CD4-positive, CD25-positive, alpha-beta regulatory T cell (primary cell): ENCODE measurements around the gene CFAP46. TPM values are rescaled to one million over a fixed set of nuclear protein-coding genes. Genes with fewer than 3 reads are reported as not detected.
"Not testable (repeated sequence)": the region's sequence is repeated elsewhere in the genome, so short reads cannot be mapped to it uniquely, and the experiment has no call there.

Experiments used
- ATAC-seq, 2 donors: fragments of 150-1000 bp; cut with Tn5 transposase; one replicate each; pipeline ENCODE4 v1.10.0; 2021; ENCODE audit warnings: low read depth in 2 of 2, moderate number of reproducible peaks in 2 of 2, moderate library complexity in 1 of 2
- DNase-seq, 3 donors: peaks; one replicate each; pipeline versions ENCODE4 v3.0.0 to v3.0.0-alpha.2; 2012 to 2022; ENCODE audit warnings: mixed read lengths in 1 of 3
- H3K27ac ChIP-seq: one replicate; pipeline ENCODE4 v1.7.0; 2013; ENCODE audit warnings: mild to moderate bottlenecking, low read length; ENCODE audit not compliant: insufficient read depth, poor library complexity, severe bottlenecking
- H3K27me3 ChIP-seq: one replicate; pipeline ENCODE4 v1.7.0; 2013; ENCODE audit warnings: low read length; ENCODE audit not compliant: control insufficient read depth, insufficient read depth
- H3K36me3 ChIP-seq: one replicate; pipeline ENCODE4 v1.7.0; 2013; ENCODE audit warnings: mild to moderate bottlenecking, low read length, moderate library complexity; ENCODE audit not compliant: control insufficient read depth, insufficient read depth
- H3K4me1 ChIP-seq: 2 replicates; pipeline ENCODE4 v1.7.0; 2013; ENCODE audit warnings: mild to moderate bottlenecking, low read length; ENCODE audit not compliant: insufficient read depth, control insufficient read depth, poor library complexity, severe bottlenecking
- H3K4me3 ChIP-seq: one replicate; pipeline ENCODE4 v1.7.0; 2013; ENCODE audit warnings: low read depth, mild to moderate bottlenecking, low read length, moderate library complexity
- H3K9me3 ChIP-seq, 2 experiments: 1 replicate in 1 of 2; 2 replicates in 1 of 2; pipeline ENCODE4 v1.7.0; 2013; ENCODE audit warnings: low read length in 2 of 2, mild to moderate bottlenecking in 1 of 2, moderate library complexity in 1 of 2; ENCODE audit not compliant: control insufficient read depth in 2 of 2
- H3K27ac Mint-ChIP-seq, 3 donors: one replicate each; pipeline ENCODE4 v1.8.0; 2020 to 2022; ENCODE audit warnings: mild to moderate bottlenecking in 3 of 3, mixed read lengths in 3 of 3, moderate library complexity in 2 of 3
- H3K27me3 Mint-ChIP-seq: one replicate; pipeline ENCODE4 v1.8.0; 2022; ENCODE audit warnings: mild to moderate bottlenecking, mixed read lengths
- H3K36me3 Mint-ChIP-seq: one replicate; pipeline ENCODE4 v1.8.0; 2020; ENCODE audit warnings: mixed read lengths
- H3K4me1 Mint-ChIP-seq, 4 donors: one replicate each; pipeline ENCODE4 v1.8.0; 2020 to 2022; ENCODE audit warnings: mixed read lengths in 4 of 4, mild to moderate bottlenecking in 1 of 4
- H3K4me3 Mint-ChIP-seq, 4 donors: one replicate each; pipeline ENCODE4 v1.8.0; 2020 to 2022; ENCODE audit warnings: mild to moderate bottlenecking in 4 of 4, mixed read lengths in 4 of 4, moderate library complexity in 3 of 4
- H3K9me3 Mint-ChIP-seq, 7 donors: one replicate each; pipeline ENCODE4 v1.8.0; 2020 to 2022; ENCODE audit warnings: mixed read lengths in 7 of 7, mild to moderate bottlenecking in 3 of 7, moderate library complexity in 2 of 7
- polyA plus RNA-seq, 4 donors: library from polyadenylated mRNA; unstranded; fragments of 300-500 nt; fragmentation: Illumina TruSeq; gene quantifications; one replicate each; pipeline ENCODE4 v1.2.3, GENCODE V29; 2021
- total RNA-seq: library from RNA; stranded (reverse); gene quantifications from one replicate; pipeline ENCODE4 v1.2.3, GENCODE V29; 2022

CFAP46 gene
- total and polyA plus RNA-seq, 5 donors from 2014 or later: not detected

DNA sequence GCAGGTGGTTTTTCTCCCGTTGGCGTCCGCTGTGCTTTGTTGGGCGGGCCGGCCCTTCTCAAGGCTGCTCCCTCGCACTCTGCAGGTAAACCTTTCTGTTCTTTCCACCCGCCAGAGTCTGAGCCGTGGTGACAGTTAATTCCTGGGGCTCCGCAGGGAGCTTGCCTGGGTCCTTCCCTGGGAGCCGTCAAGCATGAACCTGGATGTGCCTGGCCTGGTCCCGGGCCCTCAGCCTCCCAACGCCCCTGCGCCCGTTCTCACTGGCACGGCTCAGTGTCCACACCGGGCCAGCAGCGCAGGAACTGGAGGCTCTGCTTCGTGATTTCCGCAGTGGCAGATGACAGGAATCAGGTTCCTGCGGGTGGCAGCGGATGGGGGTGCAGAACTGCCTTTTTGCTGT is 145.5 kb downstream of the CFAP46 start:
- Histone ChIP-seq H3K36me3 (no peaks in the 10 kb centered on the region), H3K27me3 (no peaks in the 10 kb centered on the region), H3K4me3 (no peak overlapping the region), H3K9me3 (no peaks in the 10 kb centered on the region), H3K27ac (no peak overlapping the region), H3K4me1 (no peaks in the 10 kb centered on the region)
- no peaks in the 10 kb centered on the region for H3K4me1 Mint-ChIP-seq
- DNase-seq: no peak
- H3K4me3 Mint-ChIP-seq: no peak overlapping the region
- H3K27me3 Mint-ChIP-seq: no peaks in the 10 kb centered on the region
- H3K9me3 Mint-ChIP-seq: peaks cover 0 to under 1% (median 0%) of the 10 kb centered on the region in 7 donors
- no peaks in the 10 kb centered on the region for H3K36me3 Mint-ChIP-seq
- ATAC-seq: no peak
- H3K27ac Mint-ChIP-seq: no peak overlapping the region

DNA sequence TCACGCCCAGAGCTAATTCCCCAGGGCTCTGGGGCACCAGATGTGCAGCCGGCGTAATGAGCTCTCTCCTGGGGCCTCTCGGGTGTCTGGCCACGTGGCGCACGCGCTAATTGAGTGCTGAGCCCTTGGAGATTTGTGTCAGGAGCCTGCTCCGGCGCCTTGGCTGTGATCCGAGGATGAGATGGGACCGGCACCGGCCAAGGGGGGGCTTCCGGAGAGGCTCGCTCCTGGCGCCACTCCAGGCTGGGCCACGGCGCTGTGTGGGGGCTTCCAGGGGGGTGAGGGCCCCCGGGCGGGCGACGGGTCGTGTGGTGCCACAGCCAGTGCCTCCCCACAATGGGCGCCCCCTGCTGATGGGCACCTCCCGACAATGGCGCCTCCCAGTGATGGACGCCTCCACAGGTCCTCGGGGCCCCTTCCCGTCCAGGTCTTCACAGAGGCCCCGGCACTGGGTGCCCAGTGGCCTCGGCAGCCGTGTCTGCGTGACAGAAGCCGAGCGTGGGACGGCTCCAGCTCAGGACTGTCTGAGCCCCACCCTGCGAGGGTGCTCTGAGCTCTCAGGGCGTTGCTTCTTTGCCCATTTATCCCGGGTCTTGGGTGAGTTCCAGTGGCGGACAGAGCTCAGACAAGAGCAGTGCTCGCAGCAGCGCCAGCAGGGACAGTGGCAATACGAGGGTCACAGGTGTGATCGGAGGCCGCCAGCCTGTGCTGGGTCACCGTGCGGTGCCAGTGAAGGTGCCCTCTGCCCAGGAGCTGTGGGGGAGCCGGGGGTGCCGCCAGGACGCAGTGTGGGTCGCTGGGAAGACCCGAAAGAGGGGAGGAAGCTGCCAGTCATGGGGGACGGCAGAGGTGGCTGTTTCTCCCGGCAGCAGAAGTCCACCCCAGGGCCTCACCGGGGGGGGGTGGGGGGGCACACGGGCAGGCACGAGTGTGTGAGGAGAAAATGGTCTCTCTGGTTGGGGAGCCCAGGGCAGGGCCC is 148.2 kb downstream of the CFAP46 start:
- DNase-seq: no peak
- no peaks in the 10 kb centered on the region for H3K36me3 ChIP-seq
- no peak overlapping the region for H3K4me3 Mint-ChIP-seq
- no peaks in the 10 kb centered on the region for H3K36me3 Mint-ChIP-seq
- H3K9me3 ChIP-seq: no peaks in the 10 kb centered on the region
- no peak overlapping the region for H3K27ac Mint-ChIP-seq
- H3K4me1 Mint-ChIP-seq: no peaks in the 10 kb centered on the region
- no peak overlapping the region for H3K4me3 ChIP-seq
- no peaks in the 10 kb centered on the region for H3K27me3 ChIP-seq
- no peaks in the 10 kb centered on the region for H3K27me3 Mint-ChIP-seq
- no peaks in the 10 kb centered on the region for H3K9me3 Mint-ChIP-seq
- no peaks in the 10 kb centered on the region for H3K4me1 ChIP-seq
- H3K27ac ChIP-seq: no peak overlapping the region
- ATAC-seq: no peak

DNA sequence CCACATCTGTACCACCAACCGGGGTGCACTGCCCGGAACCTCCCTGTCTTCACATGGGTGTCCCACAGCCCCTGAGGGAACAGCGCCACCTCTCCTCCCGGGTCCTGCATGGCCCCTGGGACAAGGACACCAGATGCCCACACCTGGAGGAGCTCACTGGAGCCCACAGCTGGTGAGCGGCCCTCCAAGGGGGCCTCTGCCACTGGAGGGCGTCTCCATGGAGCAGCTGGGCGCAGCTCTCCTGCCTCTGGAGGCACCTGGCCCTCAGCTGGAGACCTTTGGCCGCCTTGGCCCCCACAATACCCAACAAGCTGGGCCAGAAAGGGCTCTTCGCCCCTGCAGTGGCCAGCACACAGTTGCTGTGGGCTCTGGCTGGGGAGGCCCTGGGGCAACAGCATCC is 149.2 kb downstream of the CFAP46 start:
- no peak for DNase-seq
- H3K4me3 ChIP-seq: no peak overlapping the region
- H3K36me3 ChIP-seq: no peaks in the 10 kb centered on the region
- Mint-ChIP-seq H3K36me3 (no peaks in the 10 kb centered on the region), H3K4me3 (no peak overlapping the region), H3K4me1 (no peaks in the 10 kb centered on the region), H3K27ac (no peak overlapping the region), H3K9me3 (no peaks in the 10 kb centered on the region), H3K27me3 (no peaks in the 10 kb centered on the region)
- ATAC-seq: no peak
- no peaks in the 10 kb centered on the region for H3K27me3 ChIP-seq
- H3K9me3 ChIP-seq: no peaks in the 10 kb centered on the region
- no peaks in the 10 kb centered on the region for H3K4me1 ChIP-seq
- no peak overlapping the region for H3K27ac ChIP-seq

DNA sequence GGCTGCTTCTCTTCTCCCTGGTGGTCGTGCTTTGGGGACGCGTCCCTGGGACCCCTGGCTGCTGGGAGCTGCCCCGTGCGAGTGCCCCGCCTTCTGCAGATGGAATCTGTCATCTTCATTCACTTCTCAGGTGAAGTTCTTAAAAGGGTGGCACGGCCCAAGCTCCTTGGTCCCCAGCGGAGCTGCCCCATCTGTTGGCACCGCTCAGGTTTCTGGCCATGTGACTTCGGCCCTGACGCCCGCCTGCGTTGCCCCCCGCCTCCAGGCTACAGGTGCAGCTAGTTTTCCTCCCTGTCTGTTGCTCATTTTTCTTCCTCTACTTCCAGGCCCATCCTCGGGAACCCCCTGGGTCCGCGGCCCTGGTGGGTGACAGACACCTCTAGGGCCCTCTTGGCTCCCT is 149.6 kb downstream of the CFAP46 start:
- Mint-ChIP-seq H3K9me3 (no peaks in the 10 kb centered on the region), H3K36me3 (no peaks in the 10 kb centered on the region), H3K4me3 (peak overlapping the region in 1 of 4 donors; percentile 51), H3K27ac (no peak overlapping the region), H3K4me1 (no peaks in the 10 kb centered on the region), H3K27me3 (no peaks in the 10 kb centered on the region)
- H3K27me3 ChIP-seq: no peaks in the 10 kb centered on the region
- ATAC-seq (no peak), DNase-seq (no peak)
- H3K36me3 ChIP-seq: no peaks in the 10 kb centered on the region
- no peaks in the 10 kb centered on the region for H3K9me3 ChIP-seq
- no peak overlapping the region for H3K4me3 ChIP-seq
- H3K4me1 ChIP-seq: no peaks in the 10 kb centered on the region
- H3K27ac ChIP-seq: no peak overlapping the region

DNA sequence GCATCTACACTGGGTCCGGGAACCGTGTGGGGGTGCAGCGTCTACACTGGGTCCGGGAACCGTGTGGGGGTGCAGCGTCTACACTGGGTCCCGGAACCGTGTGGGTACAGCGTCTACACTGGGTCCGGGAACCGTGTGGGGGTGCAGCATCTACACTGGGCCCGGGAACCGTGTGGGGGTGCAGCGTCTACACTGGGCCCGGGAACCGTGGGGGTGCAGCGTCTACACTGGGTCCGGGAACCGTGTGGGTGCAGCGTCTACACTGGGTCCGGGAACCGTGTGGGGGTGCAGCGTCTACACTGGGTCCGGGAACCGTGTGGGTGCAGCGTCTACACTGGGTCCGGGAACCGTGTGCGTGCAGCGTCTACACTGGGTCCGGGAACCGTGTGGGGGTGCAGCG is 150.3 kb downstream of the CFAP46 start:
- not testable (repeated sequence) for DNase-seq, H3K36me3 Mint-ChIP-seq, H3K27me3 Mint-ChIP-seq, H3K4me3 ChIP-seq, H3K4me1 Mint-ChIP-seq, H3K9me3 ChIP-seq, H3K4me1 ChIP-seq, H3K4me3 Mint-ChIP-seq, H3K9me3 Mint-ChIP-seq, H3K27ac Mint-ChIP-seq, H3K27me3 ChIP-seq, ATAC-seq, H3K36me3 ChIP-seq, H3K27ac ChIP-seq

DNA sequence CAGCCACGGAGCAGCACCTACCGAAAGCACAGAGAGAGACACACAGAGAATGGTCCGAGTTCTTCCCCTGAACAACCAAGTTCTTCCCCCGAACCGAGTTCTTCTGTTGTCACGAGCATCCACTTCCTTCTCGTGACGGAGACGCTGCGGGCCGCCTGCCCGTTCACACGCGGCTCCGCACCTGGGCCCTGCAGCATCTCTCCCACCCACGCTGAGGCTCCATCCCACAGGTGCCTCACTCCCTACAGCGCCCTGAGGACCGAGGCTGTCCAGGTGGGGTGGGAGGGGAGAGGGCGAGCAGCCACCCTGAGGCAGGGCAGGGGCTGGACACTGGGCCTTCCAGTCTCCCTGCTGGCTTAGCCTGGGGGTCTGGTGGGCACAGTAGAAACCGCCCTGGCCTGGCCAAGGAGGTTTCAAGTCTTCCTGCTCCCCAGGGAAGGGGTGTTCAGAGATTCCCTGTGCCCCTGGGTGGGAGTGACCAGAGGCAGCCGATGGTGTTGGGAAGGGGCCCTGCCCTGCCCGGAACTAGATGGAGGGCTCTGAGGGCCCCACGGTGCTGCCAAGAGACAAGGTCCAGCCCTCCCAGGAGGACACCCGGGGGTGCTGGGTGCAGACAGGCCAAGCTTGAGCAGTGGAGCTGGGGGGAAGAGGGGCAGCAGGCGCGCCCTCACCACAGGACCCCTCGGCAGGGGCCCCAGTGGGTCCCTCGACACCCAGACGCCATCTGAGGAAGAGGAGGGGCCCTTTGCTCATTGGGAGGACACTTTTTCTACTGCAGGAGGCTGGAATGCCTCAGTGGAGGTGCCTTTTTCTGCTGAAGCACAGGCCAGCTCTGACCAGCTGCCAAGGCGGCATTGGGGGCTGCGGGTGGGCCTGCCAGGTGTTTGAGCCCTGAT is 151.2 kb downstream of the CFAP46 start:
- Mint-ChIP-seq H3K36me3 (no peaks in the 10 kb centered on the region), H3K4me1 (no peaks in the 10 kb centered on the region), H3K27ac (no peak overlapping the region), H3K9me3 (no peaks in the 10 kb centered on the region), H3K27me3 (no peaks in the 10 kb centered on the region), H3K4me3 (no peak overlapping the region)
- Histone ChIP-seq H3K27ac (no peak overlapping the region), H3K4me1 (peaks cover 11% of the 10 kb centered on the region), H3K4me3 (no peak overlapping the region), H3K27me3 (no peaks in the 10 kb centered on the region), H3K36me3 (no peaks in the 10 kb centered on the region), H3K9me3 (no peaks in the 10 kb centered on the region)
- ATAC-seq (no peak), DNase-seq (no peak)

DNA sequence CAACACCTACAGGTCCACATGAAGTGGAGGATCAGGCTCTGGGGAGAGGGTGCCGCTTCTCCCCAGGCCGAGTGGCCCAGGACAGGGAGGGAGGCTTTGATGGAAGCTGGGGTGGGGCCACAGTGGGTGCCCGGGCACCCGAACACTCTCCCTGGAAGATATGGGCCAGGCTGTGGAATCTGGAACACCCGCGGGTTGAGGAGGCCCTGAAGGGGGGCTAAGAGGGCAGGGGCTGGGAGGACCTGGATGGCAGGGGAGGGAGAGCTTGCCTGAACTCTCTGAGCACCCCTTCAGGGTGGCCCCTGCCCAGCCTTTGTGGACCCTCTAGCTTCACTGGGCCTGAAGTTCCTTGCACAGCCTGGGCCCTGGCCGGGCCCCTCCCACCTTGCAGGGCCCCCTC is 151.9 kb downstream of the CFAP46 start:
- H3K27ac Mint-ChIP-seq: no peak overlapping the region
- H3K36me3 Mint-ChIP-seq: no peaks in the 10 kb centered on the region
- H3K4me1 Mint-ChIP-seq: no peaks in the 10 kb centered on the region
- DNase-seq: no peak
- no peak overlapping the region for H3K4me3 Mint-ChIP-seq
- no peaks in the 10 kb centered on the region for H3K9me3 Mint-ChIP-seq
- ATAC-seq: no peak
- Histone ChIP-seq H3K4me1 (peaks cover 11% of the 10 kb centered on the region), H3K27me3 (no peaks in the 10 kb centered on the region), H3K4me3 (no peak overlapping the region), H3K27ac (no peak overlapping the region), H3K9me3 (no peaks in the 10 kb centered on the region), H3K36me3 (no peaks in the 10 kb centered on the region)
- no peaks in the 10 kb centered on the region for H3K27me3 Mint-ChIP-seq
